Measurements from ENCODE around the gene SLC6A12.

SLC6A12 gene

GRCh38 chr12:157644-158043 is 56.3 kb downstream of the SLC6A12 start:
- DNase-seq, result no peak

- DNase-seq, result no peak
Measured at GRCh38 chr12:156945-157344, 57.0 kb downstream of the SLC6A12 start.

DNA sequence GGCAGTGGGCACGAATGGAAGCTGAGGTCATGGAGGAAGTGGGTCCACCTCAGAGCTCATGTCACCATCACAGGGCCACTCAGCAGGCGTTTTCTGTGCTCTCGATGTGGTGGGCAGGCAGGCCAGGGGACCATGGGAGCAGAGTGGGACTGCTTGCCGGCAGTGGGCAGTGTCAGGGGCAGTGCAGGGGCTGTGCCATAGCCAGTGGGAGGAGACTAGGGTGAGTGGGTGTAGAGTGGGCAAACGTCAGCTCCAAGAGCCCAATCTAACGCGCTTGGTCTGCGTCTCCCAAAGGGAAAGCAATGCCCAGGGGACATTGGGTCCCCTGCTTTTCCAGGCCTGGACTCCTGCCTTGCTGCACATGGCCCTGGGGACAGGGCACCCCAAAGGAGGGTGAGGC is 58.3 kb downstream of the SLC6A12 start:
- no peak for DNase-seq

- no peak for DNase-seq
Measured at GRCh38 chr12:155006-155405, 59.0 kb downstream of the SLC6A12 start.

DNA sequence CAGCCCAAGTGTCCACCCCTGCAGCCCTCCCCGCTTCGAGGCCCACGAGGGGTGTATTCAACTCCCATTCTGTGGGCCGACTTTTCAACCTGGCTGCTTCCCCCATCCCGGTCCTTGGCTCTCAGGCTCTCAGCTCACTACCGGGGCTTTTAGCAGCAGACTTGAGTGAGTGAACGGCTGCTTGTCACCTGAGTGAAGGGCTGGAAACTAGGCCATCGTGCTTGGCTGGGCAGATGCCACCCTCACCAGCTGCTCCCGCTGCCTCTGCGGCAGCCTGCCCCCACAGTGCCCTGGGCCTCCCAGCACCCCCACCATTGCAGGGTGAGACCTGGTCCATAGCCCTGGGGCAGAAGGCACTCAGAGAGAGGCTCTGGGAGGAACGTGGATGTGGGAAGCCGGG is 59.9 kb downstream of the SLC6A12 start:
- DNase-seq, result no peak

DNA sequence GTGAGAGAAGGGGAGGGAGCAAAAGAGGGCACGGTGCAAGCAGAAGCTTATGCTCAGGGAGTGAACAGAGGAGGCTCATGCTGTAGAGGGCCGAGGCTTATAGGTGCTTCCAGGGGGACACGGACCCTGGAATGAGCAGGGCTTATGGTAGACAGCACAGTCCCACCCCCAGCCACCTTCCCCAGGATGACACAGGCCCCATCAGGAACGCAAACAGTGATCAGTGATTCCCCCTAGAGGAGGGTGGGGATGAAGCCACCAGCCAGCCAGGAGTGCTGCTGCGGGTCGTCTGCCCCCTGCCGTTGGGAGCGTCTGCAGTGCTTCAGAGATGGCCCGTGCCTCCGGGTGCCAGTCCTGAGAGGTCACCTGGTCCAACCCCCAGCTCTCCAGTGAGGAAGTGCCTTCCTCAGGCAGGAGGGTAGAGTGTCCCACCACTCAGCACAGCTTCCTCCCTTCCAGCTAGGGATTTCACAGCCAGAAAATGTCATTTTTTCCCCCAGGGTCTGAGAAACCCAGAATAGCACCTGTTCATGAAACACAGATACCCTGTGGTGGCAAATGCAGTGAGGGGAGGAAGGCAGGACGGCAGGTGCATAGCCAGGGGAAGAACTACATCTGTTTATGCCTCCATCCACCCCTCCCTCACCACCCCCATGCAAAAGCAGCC is 60.7 kb downstream of the SLC6A12 start:
- DNase-seq, result peak; percentile 43 to 48

GRCh38 chr12:152440-152839 is 61.5 kb downstream of the SLC6A12 start:
- no peak for DNase-seq

- DNase-seq, result no peak
Measured at GRCh38 chr12:151579-151978, 62.4 kb downstream of the SLC6A12 start.

GRCh38 chr12:148676-149416 is 65.1 kb downstream of the SLC6A12 start:
- no peak for DNase-seq

- DNase-seq, result no peak
Measured at GRCh38 chr12:147242-147641, 66.7 kb downstream of the SLC6A12 start.

GRCh38 chr12:145369-145960 is 68.5 kb downstream of the SLC6A12 start:
- DNase-seq, result no peak

- DNase-seq, result no peak
Measured at GRCh38 chr12:144650-145284, 69.2 kb downstream of the SLC6A12 start.

GRCh38 chr12:143964-144649 is 69.8 kb downstream of the SLC6A12 start:
- no peak for DNase-seq

- DNase-seq, result no peak
Measured at GRCh38 chr12:140162-140561, 73.8 kb downstream of the SLC6A12 start.
